T-cell (primary cell): Measurements from ENCODE around the gene PTCH1. TPM values are rescaled to one million over a fixed set of nuclear protein-coding genes. Genes with fewer than 3 reads are reported as not detected.
A peak's percentile ranks its signal among the peaks of the same experiment; 100 is the strongest.

Source experiments
- ATAC-seq, 4 experiments: fragments of 200-7000 bp in 3 of 4; fragments of 150-1000 bp in 1 of 4; cut with Tn5 transposase; replicated peaks in 1 of 4; 1 replicate in 3 of 4; 2 replicates in 1 of 4; pipeline ENCODE4 v1.10.0; 2021; ENCODE audit warnings: moderate library complexity in 3 of 4, mild to moderate bottlenecking in 2 of 4, moderate number of reproducible peaks in 1 of 4
- CTCF ChIA-PET, 2 donors: fragments of 300-600 bp; sonication (Branson Sonifier 250); formaldehyde crosslinking; loops; one replicate each; lab custom pipeline; 2022; ENCODE audit warnings: antibody characterized with exemption in 2 of 2; lab: Charles Lee
- POLR2A ChIA-PET, 2 donors: fragments of 300-600 bp; sonication (Branson Sonifier 250); formaldehyde crosslinking; loops; one replicate each; lab custom pipeline; 2022; ENCODE audit warnings: antibody characterized with exemption in 2 of 2; lab: Charles Lee
- DNase-seq, 35 experiments: peaks; one replicate each; pipeline versions ENCODE4 v3.0.0 to v3.0.0-alpha.2; 2013 to 2023
- H3K27ac ChIP-seq: one replicate; pipeline ENCODE4 v1.5.1; 2013; ENCODE audit warnings: low read length
- H3K27me3 ChIP-seq, 2 experiments: replicated peaks in 1 of 2; 1 replicate in 1 of 2; 2 replicates in 1 of 2; pipeline versions ENCODE4 v1.6.1 to v1.7.0; 2013; ENCODE audit warnings: low read length in 1 of 2, mixed read lengths in 1 of 2; ENCODE audit not compliant: control insufficient read depth in 2 of 2, insufficient read depth in 2 of 2; ENCODE audit errors: extremely low read depth in 1 of 2
- H3K36me3 ChIP-seq, 2 donors: 1 replicate in 1 of 2; 2 replicates in 1 of 2; pipeline versions ENCODE4 v1.6.1 to v1.7.0; 2013; ENCODE audit warnings: low read length in 1 of 2; ENCODE audit not compliant: control insufficient read depth in 2 of 2, insufficient read depth in 1 of 2; ENCODE audit errors: extremely low read depth in 1 of 2
- H3K4me1 ChIP-seq, 2 experiments: 1 replicate in 1 of 2; 2 replicates in 1 of 2; pipeline versions ENCODE4 v1.6.1 to v1.7.0; 2013; ENCODE audit warnings: low read length in 2 of 2, mixed read lengths in 1 of 2; ENCODE audit not compliant: insufficient read depth in 2 of 2, control insufficient read depth in 1 of 2; ENCODE audit errors: extremely low read depth in 1 of 2
- H3K4me3 ChIP-seq, 2 donors: 1 replicate in 1 of 2; 2 replicates in 1 of 2; pipeline versions ENCODE4 v1.5.1 to v1.7.0; 2013; ENCODE audit warnings: mild to moderate bottlenecking in 2 of 2, low read length in 1 of 2, moderate library complexity in 1 of 2; ENCODE audit not compliant: control insufficient read depth in 1 of 2; ENCODE audit errors: extremely low read depth in 1 of 2
- H3K9me3 ChIP-seq: 2 replicates; pipeline ENCODE4 v1.7.0; 2013
- H3K27ac Mint-ChIP-seq, 2 donors: one replicate each; pipeline ENCODE4 v1.8.0; 2020 to 2021; ENCODE audit warnings: mild to moderate bottlenecking in 2 of 2, mixed read lengths in 2 of 2
- H3K27me3 Mint-ChIP-seq, 2 donors: one replicate each; pipeline ENCODE4 v1.8.0; 2021 to 2022; ENCODE audit warnings: mixed read lengths in 2 of 2
- H3K36me3 Mint-ChIP-seq: one replicate; pipeline ENCODE4 v1.8.0; 2021; ENCODE audit warnings: mixed read lengths
- H3K4me1 Mint-ChIP-seq, 3 donors: one replicate each; pipeline ENCODE4 v1.8.0; 2020 to 2022; ENCODE audit warnings: mixed read lengths in 3 of 3, mild to moderate bottlenecking in 1 of 3
- H3K4me3 Mint-ChIP-seq, 3 donors: one replicate each; pipeline ENCODE4 v1.8.0; 2020 to 2022; ENCODE audit warnings: mild to moderate bottlenecking in 3 of 3, mixed read lengths in 3 of 3, moderate library complexity in 3 of 3
- H3K9me3 Mint-ChIP-seq, 3 donors: one replicate each; pipeline ENCODE4 v1.8.0; 2020 to 2022; ENCODE audit warnings: mixed read lengths in 3 of 3
- WGBS: methylation state at CpG from one replicate; pipeline ENCODE4 v1.1.5; 2013; ENCODE audit warnings: missing lambda C conversion rate; ENCODE audit not compliant: insufficient coverage; 5-methylcytosine and 5-hydroxymethylcytosine counted together
- total RNA-seq, 35 experiments: library from RNA in 6 of 35; stranded (reverse) in 6 of 35; fragments of 120-200 nt in 1 of 35; gene quantifications; one replicate each; pipeline versions ENCODE4 v1.2.1 to v1.2.4 and lab custom pipeline; 2013 to 2026

PTCH1 gene
- total RNA-seq, 5 donors from 2014 or later (not counting 1 experiment from before 2014, with no cell fraction given), result 23.4 to 35.5 (median 29.2) TPM

- Histone ChIP-seq H3K4me3 (peak overlapping the region in 1 of 2 donors; percentile 39), H3K4me1 (peaks cover 14 to 53% of the 10 kb centered on the region in 2 experiments)
Measured at GRCh38 chr9:95494022-95494415, 22.8 kb downstream of the PTCH1 start.

DNA sequence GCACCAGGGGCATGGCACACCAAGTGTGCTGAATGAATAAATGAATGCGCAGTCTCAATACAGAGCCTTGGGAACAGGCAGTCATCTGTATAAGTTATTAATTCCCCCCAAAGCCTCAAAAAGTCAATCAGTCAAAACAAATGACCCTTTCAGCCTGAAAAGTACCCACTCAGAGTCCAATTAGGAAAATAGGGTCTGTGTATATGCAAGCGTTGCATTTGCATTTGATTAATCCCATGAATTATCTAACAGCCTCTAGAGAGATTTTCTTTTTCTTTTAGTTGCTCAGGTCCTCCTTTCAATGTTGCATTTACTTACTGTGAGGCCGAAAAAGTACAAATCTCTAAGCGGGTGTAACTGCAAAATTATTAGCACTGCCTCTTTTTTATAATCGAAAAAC is 23.4 kb downstream of the PTCH1 start:
- ChIA-PET CTCF (interaction anchor here in 1 of 2 donors (0.6 kb wide), 1 partner anchor 10 kb away, joined by 5 read pairs; no protein-coding TSS in a partner anchor), POLR2A (no interaction called here)
- Mint-ChIP-seq H3K4me3 (peak overlapping the region in 1 of 3 donors; percentile 82), H3K27me3 (peaks cover 0 to 3% of the 10 kb centered on the region in 2 donors), H3K4me1 (peaks cover 49 to 80% (median 79%) of the 10 kb centered on the region in 3 donors), H3K36me3 (no peaks in the 10 kb centered on the region), H3K27ac (peak overlapping the region in 1 of 2 donors; percentile 97), H3K9me3 (no peaks in the 10 kb centered on the region)
- peaks cover 0 to 4% of the 10 kb centered on the region in 2 experiments for H3K27me3 ChIP-seq
- H3K4me3 ChIP-seq, result no peak overlapping the region
- no peak for ATAC-seq
- no peak for DNase-seq
- peaks cover 14 to 53% of the 10 kb centered on the region in 2 experiments for H3K4me1 ChIP-seq
- no peaks in the 10 kb centered on the region for H3K9me3 ChIP-seq
- no peaks in the 10 kb centered on the region for H3K36me3 ChIP-seq
- no CpG with 5 or more reads among the region's 5 CpGs for WGBS
- peak overlapping the region; percentile 85 for H3K27ac ChIP-seq

More at GRCh38 chr9:95494022-95494415, 22.8 kb downstream of the PTCH1 start:
- Histone ChIP-seq H3K9me3 (no peaks in the 10 kb centered on the region), H3K27me3 (peaks cover 0 to 4% of the 10 kb centered on the region in 2 experiments), H3K27ac (peak overlapping the region; percentile 85), H3K36me3 (no peaks in the 10 kb centered on the region)
- Mint-ChIP-seq H3K27ac (peak overlapping the region; percentile 97 to 98), H3K4me1 (peaks cover 51 to 82% (median 78%) of the 10 kb centered on the region in 3 donors), H3K27me3 (peaks cover 0 to 3% of the 10 kb centered on the region in 2 donors), H3K36me3 (no peaks in the 10 kb centered on the region), H3K9me3 (no peaks in the 10 kb centered on the region), H3K4me3 (peak overlapping the region; percentile 82 to 88 (median 84))
- POLR2A ChIA-PET, result no interaction called here
- WGBS, result 65% methylated on average over 26 of the region's 26 CpGs
- DNase-seq (peak in 11 of 35 experiments; percentile 13 to 58 (median 45)), ATAC-seq (peak in 3 of 4 experiments; percentile 25 to 39 (median 27))
- CTCF ChIA-PET, result interaction anchor here in 1 of 2 donors (0.9 to 1.0 kb wide), 2 partner anchors 15 to 566 kb away, joined by 3 read pairs; no protein-coding TSS in a partner anchor

- no peak for ATAC-seq
- H3K9me3 Mint-ChIP-seq, result no peaks in the 10 kb centered on the region
- H3K4me1 Mint-ChIP-seq, result peaks cover 36 to 75% (median 73%) of the 10 kb centered on the region in 3 donors
- no peaks in the 10 kb centered on the region for H3K36me3 Mint-ChIP-seq
- ChIA-PET CTCF (interaction anchor here in 1 of 2 donors (0.6 kb wide), 2 partner anchors 26 to 715 kb away, joined by 3 read pairs; no protein-coding TSS in a partner anchor), POLR2A (interaction anchor here in 1 of 2 donors (0.7 kb wide), 1 partner anchor 383 kb away, joined by 3 read pairs; no protein-coding TSS in a partner anchor)
- Histone ChIP-seq H3K27me3 (no peaks in the 10 kb centered on the region), H3K36me3 (no peaks in the 10 kb centered on the region), H3K4me1 (peaks cover 14 to 45% of the 10 kb centered on the region in 2 experiments), H3K4me3 (no peak overlapping the region), H3K9me3 (no peaks in the 10 kb centered on the region), H3K27ac (no peak overlapping the region)
- H3K27ac Mint-ChIP-seq, result peak overlapping the region in 1 of 2 donors; percentile 44
- 100% methylated on average over 1 of the region's 8 CpGs for WGBS
- H3K27me3 Mint-ChIP-seq, result no peaks in the 10 kb centered on the region
- H3K4me3 Mint-ChIP-seq, result peak overlapping the region in 1 of 3 donors; percentile 18
- DNase-seq, result peak in 9 of 35 experiments; percentile 10 to 55 (median 18)
Measured at GRCh38 chr9:95491543-95492320, 25.0 kb downstream of the PTCH1 start.

- ATAC-seq, result no peak
- CTCF ChIA-PET, result interaction anchor here in 1 of 2 donors (0.8 kb wide), 1 partner anchor 21 kb away, joined by 6 read pairs; no protein-coding TSS in a partner anchor
- Mint-ChIP-seq H3K36me3 (peaks cover 3% of the 10 kb centered on the region), H3K4me3 (no peak overlapping the region), H3K4me1 (peaks cover 24 to 59% (median 53%) of the 10 kb centered on the region in 3 donors), H3K9me3 (no peaks in the 10 kb centered on the region), H3K27me3 (no peaks in the 10 kb centered on the region), H3K27ac (no peak overlapping the region)
- Histone ChIP-seq H3K27me3 (no peaks in the 10 kb centered on the region), H3K36me3 (no peaks in the 10 kb centered on the region), H3K4me3 (no peak overlapping the region), H3K9me3 (no peaks in the 10 kb centered on the region), H3K27ac (no peak overlapping the region), H3K4me1 (peaks cover 0 to 23% of the 10 kb centered on the region in 2 experiments)
- POLR2A ChIA-PET, result no interaction called here
- DNase-seq, result no peak
- WGBS, result 100% methylated on average over 1 of the region's 5 CpGs
Measured at GRCh38 chr9:95488954-95489353, 27.8 kb downstream of the PTCH1 start.

DNA sequence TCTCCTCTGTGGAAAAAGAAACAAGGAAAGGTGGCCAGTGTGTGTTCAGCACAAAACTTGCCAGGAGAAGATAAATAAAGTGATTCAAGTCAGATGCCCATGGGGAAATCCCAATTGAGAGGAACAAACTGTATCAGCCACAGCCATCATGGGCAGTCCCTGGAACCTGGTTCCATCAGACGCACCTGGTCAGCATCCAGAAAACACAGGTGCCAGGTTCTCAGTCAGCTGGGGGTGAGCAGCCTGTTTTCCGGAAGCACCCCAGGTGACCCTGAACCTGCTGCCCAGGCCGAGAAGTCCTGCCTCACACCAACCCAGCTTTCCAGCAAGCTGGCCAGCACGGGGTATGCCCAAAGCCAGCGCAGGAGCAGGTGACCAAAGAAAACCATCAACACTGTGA is 30.5 kb downstream of the PTCH1 start:
- Histone ChIP-seq H3K4me1 (peaks cover 0 to 3% of the 10 kb centered on the region in 2 experiments), H3K27me3 (no peaks in the 10 kb centered on the region), H3K36me3 (no peaks in the 10 kb centered on the region), H3K9me3 (no peaks in the 10 kb centered on the region), H3K27ac (no peak overlapping the region), H3K4me3 (no peak overlapping the region)
- ChIA-PET CTCF (no interaction called here), POLR2A (no interaction called here)
- H3K4me1 Mint-ChIP-seq, result peaks cover 15 to 42% (median 28%) of the 10 kb centered on the region in 3 donors
- no peaks in the 10 kb centered on the region for H3K9me3 Mint-ChIP-seq
- DNase-seq (no peak), ATAC-seq (no peak)
- WGBS, result 96% methylated on average over 5 of the region's 5 CpGs
- no peak overlapping the region for H3K27ac Mint-ChIP-seq
- H3K27me3 Mint-ChIP-seq, result no peaks in the 10 kb centered on the region
- peaks cover 3% of the 10 kb centered on the region for H3K36me3 Mint-ChIP-seq
- no peak overlapping the region for H3K4me3 Mint-ChIP-seq

- POLR2A ChIA-PET, result no interaction called here
- Histone ChIP-seq H3K4me3 (no peak overlapping the region), H3K36me3 (peaks cover 0 to 12% of the 10 kb centered on the region in 2 donors), H3K27me3 (no peaks in the 10 kb centered on the region), H3K27ac (no peak overlapping the region), H3K4me1 (peaks cover 0 to 3% of the 10 kb centered on the region in 2 experiments), H3K9me3 (no peaks in the 10 kb centered on the region)
- Mint-ChIP-seq H3K27ac (no peak overlapping the region), H3K4me3 (no peak overlapping the region), H3K27me3 (peaks cover 0 to 3% of the 10 kb centered on the region in 2 donors), H3K9me3 (no peaks in the 10 kb centered on the region), H3K36me3 (peaks cover 21% of the 10 kb centered on the region), H3K4me1 (peaks cover 13 to 40% (median 24%) of the 10 kb centered on the region in 3 donors)
- no peak for DNase-seq
- no peak for ATAC-seq
- WGBS, result no CpG with 5 or more reads among the region's 3 CpGs
- CTCF ChIA-PET, result no interaction called here
Measured at GRCh38 chr9:95484225-95484624, 32.5 kb downstream of the PTCH1 start.
